ENCODE data around the gene CYP39A1. TPM values are rescaled to one million over a fixed set of nuclear protein-coding genes. Genes with fewer than 3 reads are reported as not detected.

CYP39A1 gene
- total RNA-seq, 2 donors from 2014 or later: 17.6 to 31.2 TPM

- no peak for DNase-seq (ENCODE audit: low spot score)
- WGBS: 32% methylated on average over 2 of the region's 2 CpGs
- H3K27ac ChIP-seq: no peak overlapping the region
- H3K27me3 ChIP-seq (replicated peaks; ENCODE audit: insufficient read depth): no peaks in the 10 kb centered on the region
- no peaks in the 10 kb centered on the region for H3K4me1 ChIP-seq (replicated peaks)
- TF ChIP-seq POLR2AphosphoS5 (IDR thresholded peaks at IDR 0.05) (no peak), CTCF (IDR thresholded peaks at IDR 0.05) (no peak), POLR2A (IDR thresholded peaks at IDR 0.05) (no peak)
- no peaks in the 10 kb centered on the region for H3K9me3 ChIP-seq
- H3K36me3 ChIP-seq: no peaks in the 10 kb centered on the region
- H3K4me3 ChIP-seq: no peak overlapping the region
- intact Hi-C loops (cut with DNase I): no loop called here
Observed at GRCh38 chr6:46612645-46613044, 40.0 kb downstream of the CYP39A1 start.

GRCh38 chr6:46610862-46611553 is 41.6 kb downstream of the CYP39A1 start:
- no peak for DNase-seq (ENCODE audit: low spot score)
- Histone ChIP-seq H3K4me1 (replicated peaks) (no peaks in the 10 kb centered on the region), H3K27me3 (replicated peaks; ENCODE audit: insufficient read depth) (no peaks in the 10 kb centered on the region), H3K36me3 (no peaks in the 10 kb centered on the region), H3K4me3 (no peak overlapping the region), H3K9me3 (no peaks in the 10 kb centered on the region), H3K27ac (no peak overlapping the region)
- no peak for TF ChIP-seq POLR2A (IDR thresholded peaks at IDR 0.05)
- no peak for TF ChIP-seq CTCF (IDR thresholded peaks at IDR 0.05)
- no peak for TF ChIP-seq POLR2AphosphoS5 (IDR thresholded peaks at IDR 0.05)
- intact Hi-C loops (cut with DNase I): no loop called here
- WGBS: 71% methylated on average over 3 of the region's 3 CpGs

- intact Hi-C loops (cut with DNase I): no loop called here
- no peak for DNase-seq (ENCODE audit: low spot score)
- 87% methylated on average over 3 of the region's 3 CpGs for WGBS
Observed at GRCh38 chr6:46606338-46606737, 46.3 kb downstream of the CYP39A1 start.

GRCh38 chr6:46605091-46605797 is 47.4 kb downstream of the CYP39A1 start:
- Histone ChIP-seq H3K27ac (no peak overlapping the region), H3K9me3 (no peaks in the 10 kb centered on the region), H3K36me3 (no peaks in the 10 kb centered on the region), H3K4me1 (replicated peaks) (no peaks in the 10 kb centered on the region), H3K4me3 (no peak overlapping the region), H3K27me3 (replicated peaks; ENCODE audit: insufficient read depth) (no peaks in the 10 kb centered on the region)
- TF ChIP-seq CTCF (IDR thresholded peaks at IDR 0.05) (no peak), POLR2A (IDR thresholded peaks at IDR 0.05) (no peak), POLR2AphosphoS5 (IDR thresholded peaks at IDR 0.05) (no peak)
- 97% methylated on average over 3 of the region's 3 CpGs for WGBS
- DNase-seq (ENCODE audit: low spot score): no peak
- intact Hi-C loops (cut with DNase I): no loop called here

More at GRCh38 chr6:46606338-46606737, 46.3 kb downstream of the CYP39A1 start:
- Histone ChIP-seq H3K4me3 (no peak overlapping the region), H3K36me3 (no peaks in the 10 kb centered on the region), H3K9me3 (no peaks in the 10 kb centered on the region), H3K27me3 (replicated peaks; ENCODE audit: insufficient read depth) (no peaks in the 10 kb centered on the region), H3K4me1 (replicated peaks) (no peaks in the 10 kb centered on the region), H3K27ac (no peak overlapping the region)
- TF ChIP-seq POLR2AphosphoS5 (IDR thresholded peaks at IDR 0.05) (no peak), POLR2A (IDR thresholded peaks at IDR 0.05) (no peak), CTCF (IDR thresholded peaks at IDR 0.05) (no peak)

- Histone ChIP-seq H3K27ac (no peak overlapping the region), H3K27me3 (replicated peaks; ENCODE audit: insufficient read depth) (no peaks in the 10 kb centered on the region), H3K9me3 (no peaks in the 10 kb centered on the region), H3K4me3 (no peak overlapping the region), H3K4me1 (replicated peaks) (no peaks in the 10 kb centered on the region), H3K36me3 (no peaks in the 10 kb centered on the region)
- TF ChIP-seq POLR2AphosphoS5 (IDR thresholded peaks at IDR 0.05): no peak
- TF ChIP-seq CTCF (IDR thresholded peaks at IDR 0.05): no peak
- TF ChIP-seq POLR2A (IDR thresholded peaks at IDR 0.05): no peak
- intact Hi-C loops (cut with DNase I): no loop called here
- WGBS: 94% methylated on average over 3 of the region's 3 CpGs
- no peak for DNase-seq (ENCODE audit: low spot score)
Observed at GRCh38 chr6:46598215-46598614, 54.4 kb downstream of the CYP39A1 start.

Measured in prostate gland (tissue), 2 donors.